SJCRH30 (cell line): ENCODE results near the gene GPLD1. TPM values are rescaled to one million over a fixed set of nuclear protein-coding genes. Genes with fewer than 3 reads are reported as not detected.
"Not testable (repeated sequence)": the region's sequence is repeated elsewhere in the genome, so short reads cannot be mapped to it uniquely, and the experiment has no call there.

Source experiments
- DNase-seq, 2 experiments: peaks; one replicate each; pipeline ENCODE4 v3.0.0-alpha.2; 2015 to 2020
- H3K27ac ChIP-seq: fragments of 250-450 bp; sonication (Bioruptor Pico); 2 replicates; pipeline ENCODE4 v1.5.1; 2020; ENCODE audit warnings: mild to moderate bottlenecking, moderate library complexity
- H3K27me3 ChIP-seq: fragments of 250-450 bp; sonication (Bioruptor Pico); 2 replicates; pipeline ENCODE4 v1.5.1; 2020; ENCODE audit warnings: mild to moderate bottlenecking, moderate library complexity
- H3K36me3 ChIP-seq: fragments of 250-450 bp; sonication (Bioruptor Pico); 2 replicates; pipeline ENCODE4 v1.5.1; 2020; ENCODE audit warnings: mild to moderate bottlenecking, moderate library complexity
- H3K4me1 ChIP-seq: fragments of 250-450 bp; sonication (Bioruptor Pico); 2 replicates; pipeline ENCODE4 v1.5.1; 2020; ENCODE audit warnings: mild to moderate bottlenecking, moderate library complexity
- H3K4me3 ChIP-seq: fragments of 250-450 bp; sonication (Bioruptor Pico); 2 replicates; pipeline ENCODE4 v1.5.1; 2020; ENCODE audit warnings: mild to moderate bottlenecking, moderate library complexity
- H3K9me3 ChIP-seq: fragments of 250-450 bp; sonication (Bioruptor Pico); replicated peaks from 2 replicates; pipeline ENCODE4 v1.5.1; 2020; ENCODE audit warnings: mild to moderate bottlenecking, moderate library complexity
- total RNA-seq: library from RNA; depleted of rRNA; stranded (reverse); fragments of >200 nt; shearing (Covaris generic); gene quantifications from 2 replicates; pipeline ENCODE4 v1.2.3, GENCODE V29; 2014

Gene GPLD1
- total RNA-seq, 1 experiment from 2014 or later: 0.59 TPM

DNA sequence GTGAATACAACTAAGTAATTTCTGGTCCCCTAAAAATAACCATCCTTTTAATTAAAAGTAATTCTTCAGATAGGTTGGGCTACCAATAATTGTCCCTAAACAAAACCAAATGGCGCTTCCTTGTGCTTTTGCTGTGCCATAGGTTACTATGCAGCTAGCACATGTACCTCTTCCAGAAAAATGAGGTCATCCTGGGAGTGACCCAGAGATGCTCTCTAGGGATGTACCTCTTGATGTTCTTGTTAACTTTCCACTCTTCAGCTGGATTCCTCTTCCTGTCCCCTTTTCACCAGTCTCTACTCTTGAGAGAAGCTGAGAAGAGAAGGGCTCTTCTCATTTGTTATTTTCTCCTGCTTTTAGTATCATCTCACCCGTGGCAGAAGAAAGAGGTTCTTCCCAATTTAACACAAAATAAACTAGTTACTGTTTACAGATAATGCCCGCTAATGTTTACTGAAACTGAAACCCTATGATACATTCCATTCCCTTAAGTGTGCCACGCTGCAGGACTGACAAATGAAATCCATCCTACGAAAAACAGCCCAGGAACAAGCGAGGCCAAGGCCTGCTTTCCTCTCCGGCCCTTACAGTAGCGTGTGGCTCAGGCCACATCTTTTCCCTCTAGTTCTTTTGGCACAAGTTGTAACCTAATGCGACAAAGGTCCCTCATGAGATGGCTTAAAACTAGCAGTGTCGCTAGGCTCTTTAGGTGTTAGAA, 62.5 kb downstream of the GPLD1 start:
- H3K4me3 ChIP-seq: no peak overlapping the region
- DNase-seq: no peak
- no peak overlapping the region for H3K27ac ChIP-seq
- H3K36me3 ChIP-seq: peaks cover 9% of the 10 kb centered on the region; the same call in 1 of the 2 replicates
- no peaks in the 10 kb centered on the region for H3K9me3 ChIP-seq
- H3K27me3 ChIP-seq: no peaks in the 10 kb centered on the region
- no peaks in the 10 kb centered on the region for H3K4me1 ChIP-seq

DNA sequence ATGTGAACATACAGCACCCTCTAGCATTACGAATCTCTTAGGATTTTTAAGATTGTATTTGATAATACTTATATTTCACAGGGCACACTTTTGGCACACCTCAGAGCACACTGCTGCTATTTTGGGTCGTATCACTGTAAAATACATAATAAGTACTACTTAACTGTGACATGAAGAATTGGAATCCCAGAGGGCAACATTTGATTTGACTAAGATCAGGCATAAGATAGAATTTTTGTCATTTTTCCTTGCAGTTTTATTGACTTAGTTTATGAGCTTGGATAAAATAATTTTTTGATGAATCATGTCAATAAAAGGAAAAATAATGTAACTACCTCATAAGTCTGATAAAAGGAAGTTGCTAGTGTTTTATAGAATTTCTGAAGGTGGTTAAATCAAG, 64.3 kb downstream of the GPLD1 start:
- Histone ChIP-seq H3K27ac (no peak overlapping the region), H3K36me3 (peaks cover 9% of the 10 kb centered on the region)
- no peak for DNase-seq

DNA sequence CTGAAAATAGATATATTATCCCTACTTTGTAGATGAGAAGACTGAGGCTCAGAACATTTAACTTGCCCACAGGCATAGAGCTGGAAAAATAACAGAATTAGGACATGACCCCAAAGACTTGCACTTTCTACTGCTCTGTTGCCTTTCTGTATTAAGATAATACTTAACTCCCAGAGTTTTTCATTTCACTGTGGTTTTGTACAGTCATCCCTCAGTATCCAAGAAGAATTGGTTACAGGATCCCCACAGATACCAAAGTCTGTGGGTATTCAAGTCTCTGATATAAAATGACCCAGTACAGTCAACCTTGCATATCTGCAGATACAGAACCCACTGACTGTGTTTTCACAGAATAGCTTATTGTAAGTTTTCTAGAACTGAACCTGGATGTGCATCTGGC, 69.9 kb downstream of the GPLD1 start:
- Histone ChIP-seq H3K27ac (no peak overlapping the region), H3K36me3 (peaks cover 17% of the 10 kb centered on the region)

More for the DNA sequence above, 64.3 kb downstream of the GPLD1 start:
- Histone ChIP-seq H3K9me3 (no peaks in the 10 kb centered on the region), H3K27me3 (no peaks in the 10 kb centered on the region), H3K4me3 (no peak overlapping the region), H3K4me1 (no peaks in the 10 kb centered on the region)

DNA sequence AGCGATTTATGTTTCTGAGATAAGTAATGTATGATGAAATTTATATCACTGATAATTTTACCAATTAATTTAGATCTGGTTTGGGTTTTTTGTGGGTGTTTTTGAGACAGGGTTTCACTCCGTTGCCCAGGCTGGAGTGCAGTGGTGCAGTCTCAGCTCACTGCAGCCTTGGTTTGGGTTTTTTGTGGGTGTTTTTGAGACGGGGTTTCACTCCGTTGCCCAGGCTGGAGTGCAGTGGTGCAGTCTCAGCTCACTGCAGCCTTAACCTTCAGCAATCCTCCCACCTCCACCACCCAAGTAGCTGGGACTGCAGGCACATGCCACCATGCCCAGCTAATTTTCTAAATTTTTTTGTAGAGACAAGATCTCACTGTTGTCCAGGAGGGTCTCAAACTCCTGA, 73.6 kb downstream of the GPLD1 start:
- Histone ChIP-seq H3K36me3 (peaks cover 10% of the 10 kb centered on the region), H3K4me1 (no peaks in the 10 kb centered on the region), H3K4me3 (no peak overlapping the region), H3K9me3 (no peaks in the 10 kb centered on the region), H3K27ac (no peak overlapping the region), H3K27me3 (no peaks in the 10 kb centered on the region)
- DNase-seq: no peak

More for the DNA sequence above, 69.9 kb downstream of the GPLD1 start:
- Histone ChIP-seq H3K9me3 (no peaks in the 10 kb centered on the region), H3K27me3 (no peaks in the 10 kb centered on the region), H3K4me3 (no peak overlapping the region), H3K4me1 (no peaks in the 10 kb centered on the region)
- DNase-seq: no peak

DNA sequence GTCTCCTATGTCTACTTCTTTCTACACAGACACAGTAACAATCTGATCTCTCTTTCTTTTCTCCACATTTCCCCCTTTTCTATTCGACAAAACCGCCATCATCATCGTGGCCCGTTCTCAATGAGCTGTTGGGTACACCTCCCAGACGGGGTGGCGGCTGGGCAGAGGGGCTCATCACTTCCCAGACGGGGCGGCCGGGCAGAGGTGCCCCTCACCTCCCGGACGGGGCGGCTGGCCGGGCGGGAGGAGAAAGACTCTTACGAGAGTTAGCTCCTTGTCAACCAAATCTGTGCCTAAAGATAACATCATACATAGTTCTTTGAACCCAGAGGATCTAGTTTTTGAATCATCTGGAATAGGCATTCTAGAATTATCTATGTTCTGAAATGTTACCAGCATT, 74.8 kb downstream of the GPLD1 start:
- not testable (repeated sequence) for H3K4me3 ChIP-seq
- peaks cover 10% of the 10 kb centered on the region for H3K36me3 ChIP-seq

DNA sequence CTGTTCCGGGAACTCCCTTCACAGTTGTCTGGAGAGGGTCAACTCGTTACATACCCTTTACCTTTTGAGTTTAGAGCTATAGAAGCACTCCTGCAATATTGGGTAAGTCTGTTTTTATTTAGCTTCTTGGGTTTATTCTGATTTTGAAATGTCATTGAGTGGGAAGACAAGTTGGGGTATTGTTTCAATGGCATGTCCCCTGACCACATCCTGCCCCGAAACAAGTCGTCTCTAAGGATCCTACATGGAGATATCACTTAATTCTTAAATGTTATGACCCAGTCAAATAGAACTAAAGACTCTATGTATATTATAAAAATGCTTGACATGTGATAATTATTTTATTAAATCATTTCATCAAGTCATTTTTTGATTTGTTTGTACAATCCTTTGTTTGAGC, 77.1 kb downstream of the GPLD1 start:
- no peaks in the 10 kb centered on the region for H3K4me1 ChIP-seq
- H3K9me3 ChIP-seq: no peaks in the 10 kb centered on the region
- no peak overlapping the region for H3K4me3 ChIP-seq
- no peak overlapping the region for H3K27ac ChIP-seq
- no peak for DNase-seq
- H3K36me3 ChIP-seq: peaks cover 5% of the 10 kb centered on the region; the same call in 1 of the 2 replicates
- no peaks in the 10 kb centered on the region for H3K27me3 ChIP-seq

More for the DNA sequence above, 74.8 kb downstream of the GPLD1 start:
- H3K27ac ChIP-seq, H3K27me3 ChIP-seq, H3K4me1 ChIP-seq, DNase-seq, H3K9me3 ChIP-seq: not testable (repeated sequence)

DNA sequence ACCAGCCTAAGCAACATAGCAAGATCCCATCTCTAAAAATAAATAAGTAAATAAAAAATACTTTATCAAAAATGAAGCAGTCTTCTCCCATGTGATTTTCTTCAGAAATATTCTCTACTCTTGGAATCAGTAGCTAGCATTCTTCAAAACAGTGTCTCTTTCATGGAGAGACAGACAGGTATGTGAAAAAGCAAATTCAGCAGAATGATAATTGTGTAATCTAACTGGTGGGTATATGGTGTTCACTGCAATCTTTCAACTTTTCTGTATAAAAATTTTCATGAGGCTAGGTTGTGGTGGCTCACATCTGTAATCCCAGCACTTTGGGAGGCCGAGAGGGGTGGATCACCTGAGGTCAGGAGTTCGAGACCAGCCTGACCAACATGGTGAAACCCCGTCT, 78.8 kb downstream of the GPLD1 start:
- Histone ChIP-seq H3K4me1 (no peaks in the 10 kb centered on the region), H3K27me3 (no peaks in the 10 kb centered on the region), H3K4me3 (no peak overlapping the region), H3K27ac (no peak overlapping the region), H3K9me3 (no peaks in the 10 kb centered on the region), H3K36me3 (no peaks in the 10 kb centered on the region; the same call in 1 of the 2 replicates)
- DNase-seq: no peak

DNA sequence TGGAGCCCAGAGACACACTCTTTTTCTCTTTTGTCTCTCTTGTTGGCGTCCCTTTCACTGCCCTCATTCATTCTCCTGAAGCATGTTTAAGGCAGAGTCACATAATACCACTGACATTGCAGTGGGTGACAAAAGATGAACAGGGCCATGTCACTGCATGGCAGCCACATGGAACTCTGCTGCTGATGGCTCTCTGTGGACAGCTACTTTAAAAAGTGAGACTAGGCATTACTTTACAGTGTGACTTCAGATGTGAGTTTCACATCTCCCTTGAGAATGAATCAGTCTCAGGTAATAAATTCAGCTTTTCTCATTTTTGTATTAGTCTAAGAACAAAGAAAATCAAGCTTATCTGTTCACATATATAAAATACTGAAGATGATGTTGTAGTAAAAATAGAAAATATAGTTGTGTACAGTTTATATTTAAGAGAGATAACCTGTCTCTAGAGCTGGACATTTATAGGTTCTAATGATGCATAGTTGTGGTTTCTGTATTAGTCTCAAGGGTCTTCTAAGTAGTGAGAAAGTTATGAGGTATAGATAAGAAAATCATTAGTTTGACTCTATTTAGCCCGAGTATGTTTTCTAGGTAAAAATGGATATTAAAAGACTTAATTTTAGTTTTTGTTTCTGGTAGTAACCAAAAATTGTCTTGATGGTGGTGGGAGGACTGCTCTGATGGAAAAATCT, 80.5 kb downstream of the GPLD1 start:
- Histone ChIP-seq H3K36me3 (no peaks in the 10 kb centered on the region; the same call in 1 of the 2 replicates), H3K4me3 (no peak overlapping the region), H3K27me3 (no peaks in the 10 kb centered on the region), H3K27ac (no peak overlapping the region), H3K9me3 (no peaks in the 10 kb centered on the region), H3K4me1 (no peaks in the 10 kb centered on the region)
- DNase-seq: no peak

DNA sequence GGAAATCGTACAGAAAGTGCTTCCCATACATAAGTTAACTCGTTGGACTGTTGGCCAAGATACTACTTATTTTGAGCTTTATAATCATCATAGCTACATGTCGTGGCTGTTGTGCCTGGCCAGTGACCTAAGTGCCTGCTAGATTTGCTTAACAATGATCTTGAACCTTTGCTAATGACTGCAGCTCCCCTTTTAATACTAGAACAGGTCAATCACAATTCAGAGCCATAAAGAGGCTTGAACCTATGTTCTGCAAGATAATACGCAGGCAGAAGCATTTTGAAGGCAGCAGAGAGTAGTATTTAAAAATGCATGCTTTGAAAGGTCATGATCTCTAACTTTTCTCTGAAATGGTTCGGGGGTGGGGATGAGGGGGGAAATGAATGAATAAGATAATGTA, 84.1 kb downstream of the GPLD1 start:
- no peaks in the 10 kb centered on the region for H3K27me3 ChIP-seq
- no peaks in the 10 kb centered on the region for H3K9me3 ChIP-seq
- H3K36me3 ChIP-seq: no peaks in the 10 kb centered on the region; the same call in 1 of the 2 replicates
- no peak overlapping the region for H3K4me3 ChIP-seq
- H3K4me1 ChIP-seq: no peaks in the 10 kb centered on the region
- no peak overlapping the region for H3K27ac ChIP-seq
- DNase-seq: no peak

DNA sequence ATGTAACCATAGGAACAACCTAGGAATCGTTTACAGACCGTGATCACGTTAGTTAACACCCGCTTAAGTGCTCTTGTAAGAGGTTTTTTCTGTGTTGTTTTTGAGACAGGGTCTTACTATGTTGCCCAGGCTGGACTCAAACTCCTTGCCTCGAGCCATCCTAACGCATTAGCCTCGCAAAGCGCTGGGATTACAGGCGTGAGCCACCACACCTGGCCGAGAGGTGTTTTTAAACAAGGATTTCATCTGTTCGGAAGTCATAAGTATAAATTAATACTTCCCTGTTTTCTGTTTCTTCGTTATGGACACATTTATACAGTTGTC, 85.9 kb downstream of the GPLD1 start:
- H3K27ac ChIP-seq: no peak overlapping the region; the same call in 1 of the 2 replicates
- no peaks in the 10 kb centered on the region; the same call in 1 of the 2 replicates for H3K36me3 ChIP-seq
- no peaks in the 10 kb centered on the region for H3K4me1 ChIP-seq
- H3K9me3 ChIP-seq: no peaks in the 10 kb centered on the region
- peak overlapping the region; percentile 80 for H3K4me3 ChIP-seq
- no peaks in the 10 kb centered on the region for H3K27me3 ChIP-seq
- no peak for DNase-seq

DNA sequence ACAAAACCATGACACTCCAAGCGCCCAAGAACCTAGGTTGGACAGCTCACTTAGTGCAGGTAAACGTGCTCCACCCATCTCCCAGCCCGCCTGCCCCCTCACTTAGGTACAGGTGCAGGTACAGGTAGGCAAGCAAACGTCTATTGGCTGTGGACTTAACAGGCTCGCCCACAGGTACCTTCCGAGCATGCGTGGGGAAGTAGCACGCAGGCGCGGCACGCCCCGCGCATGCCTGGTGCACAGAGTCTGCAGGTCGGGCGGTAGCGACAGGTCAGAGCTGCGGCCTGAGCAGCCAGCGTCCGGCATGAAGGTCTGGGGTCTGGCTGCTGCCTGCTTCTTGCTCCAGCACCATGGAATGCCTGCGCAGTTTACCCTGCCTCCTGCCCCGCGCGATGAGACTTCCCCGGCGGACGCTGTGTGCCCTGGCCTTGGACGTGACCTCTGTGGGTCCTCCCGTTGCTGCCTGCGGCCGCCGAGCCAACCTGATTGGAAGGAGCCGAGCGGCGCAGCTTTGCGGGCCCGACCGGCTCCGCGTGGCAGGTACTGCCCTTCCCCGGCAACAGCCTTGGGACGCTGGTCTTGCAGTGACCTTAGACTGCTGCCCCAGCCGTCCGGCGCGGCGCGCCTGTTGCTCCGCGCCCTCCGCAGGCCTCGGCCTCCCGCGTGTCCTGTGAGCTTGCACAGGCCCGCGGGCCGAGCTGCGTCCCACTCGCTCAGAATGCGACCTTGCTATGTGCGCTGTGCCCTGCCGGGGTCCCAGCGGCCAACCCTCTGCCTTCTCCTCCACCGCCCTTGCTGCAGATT, 86.5 kb downstream of the GPLD1 start, which contains the start of gene MRS2:
MRS2 (plus strand) TSS at position 240 of the 804 bp plus-strand sequence; CDS start at position 351, 111 bp downstream.
- Histone ChIP-seq H3K27ac (peak within 1 kb of the TSS; percentile 26; the same call in 1 of the 2 replicates), H3K36me3 (no peaks in the 10 kb centered on the region; the same call in 1 of the 2 replicates), H3K4me3 (peak within 1 kb of the TSS; percentile 80), H3K27me3 (no peaks in the 10 kb centered on the region), H3K9me3 (no peaks in the 10 kb centered on the region), H3K4me1 (no peaks in the 10 kb centered on the region)
- peak; percentile 52 to 58 for DNase-seq

DNA sequence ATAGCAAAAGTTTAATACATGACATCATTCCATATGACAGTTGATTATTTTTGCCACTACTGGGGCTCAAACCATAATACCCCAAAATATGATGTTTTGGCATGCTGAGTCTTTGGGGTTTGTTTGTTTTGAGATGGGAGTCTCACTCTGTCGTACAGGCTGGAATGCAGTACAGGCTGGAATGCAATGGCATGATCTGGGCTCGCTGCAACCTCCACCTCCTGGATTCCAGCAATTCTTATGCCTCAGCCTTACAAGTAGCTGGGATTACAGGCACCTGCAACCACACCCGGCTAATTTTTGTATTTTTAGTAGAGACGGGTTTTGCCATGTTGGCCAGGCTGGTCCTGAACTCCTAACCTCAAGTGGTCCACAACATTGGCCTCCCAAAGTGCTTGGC, 87.9 kb downstream of the GPLD1 start:
- no peaks in the 10 kb centered on the region for H3K27me3 ChIP-seq
- DNase-seq: no peak
- H3K4me3 ChIP-seq: no peak overlapping the region
- no peaks in the 10 kb centered on the region; the same call in 1 of the 2 replicates for H3K36me3 ChIP-seq
- no peaks in the 10 kb centered on the region for H3K4me1 ChIP-seq
- H3K27ac ChIP-seq: no peak overlapping the region
- H3K9me3 ChIP-seq: no peaks in the 10 kb centered on the region

DNA sequence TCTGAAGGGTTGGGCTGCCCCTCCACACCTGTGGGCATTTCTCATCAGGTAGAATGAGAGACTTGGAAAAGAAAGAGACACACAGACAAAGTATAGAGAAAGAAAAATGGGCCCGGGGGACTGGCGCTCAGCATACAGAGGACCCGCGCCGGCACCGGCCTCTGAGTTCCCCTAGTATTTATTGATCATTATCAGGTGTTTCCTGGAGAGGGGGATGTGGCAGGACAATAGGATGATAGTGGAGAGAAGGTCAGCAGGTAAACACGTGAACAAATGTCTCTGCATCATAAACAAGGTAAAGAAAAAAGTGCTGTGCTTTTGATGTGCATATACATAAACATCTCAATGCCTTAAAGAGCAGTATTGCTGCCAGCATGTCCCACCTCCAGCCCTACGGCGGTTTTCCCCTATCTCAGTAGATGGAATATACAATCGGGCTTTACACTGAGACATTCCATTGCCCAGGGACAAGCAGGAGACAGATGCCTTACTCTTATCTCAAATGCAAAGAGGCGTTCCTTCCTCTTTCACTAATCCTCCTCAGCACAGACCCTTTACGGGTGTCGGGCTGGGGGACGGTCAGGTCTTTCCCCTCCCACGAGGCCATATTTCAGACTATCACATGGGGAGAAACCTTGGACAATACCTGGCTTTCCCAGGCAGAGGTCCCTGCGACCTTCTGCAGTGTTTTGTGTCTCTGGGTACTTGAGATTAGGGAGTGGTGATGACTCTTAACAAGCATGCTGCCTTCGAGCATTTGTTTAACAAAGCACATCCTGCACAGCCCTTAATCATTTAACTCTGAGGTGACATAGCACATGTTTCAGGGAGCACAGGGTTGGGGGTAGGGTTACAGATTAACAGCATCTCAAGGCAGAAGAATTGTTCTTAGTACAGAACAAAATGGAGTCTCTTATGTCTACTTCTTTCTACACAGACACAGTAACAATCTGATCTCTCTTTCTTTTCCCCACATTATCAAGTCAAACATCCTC, 89.0 kb downstream of the GPLD1 start:
- not testable (repeated sequence) for H3K4me1 ChIP-seq, H3K9me3 ChIP-seq, H3K27ac ChIP-seq, H3K27me3 ChIP-seq, H3K4me3 ChIP-seq, H3K36me3 ChIP-seq, DNase-seq

DNA sequence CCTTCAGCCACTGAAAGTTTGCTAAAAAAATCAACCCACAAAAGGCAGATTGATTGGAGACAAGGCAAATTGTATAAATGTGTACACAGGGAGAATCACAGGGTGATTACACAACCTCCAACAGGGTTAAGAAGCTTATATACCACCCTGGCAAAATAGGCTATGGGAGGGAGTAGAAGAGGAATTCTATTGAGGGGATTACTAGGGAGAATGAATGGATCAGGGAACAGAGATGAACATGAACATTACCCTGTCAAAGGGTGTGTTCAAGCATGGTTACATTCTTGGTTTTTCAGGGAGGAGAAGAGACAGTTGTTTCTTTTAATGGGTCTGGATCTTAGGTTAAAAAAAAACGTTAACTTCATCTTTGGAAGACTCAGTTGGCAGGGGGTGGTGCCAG, 91.7 kb downstream of the GPLD1 start:
- H3K4me1 ChIP-seq: no peaks in the 10 kb centered on the region
- no peak overlapping the region for H3K4me3 ChIP-seq
- H3K27ac ChIP-seq: no peak overlapping the region
- H3K36me3 ChIP-seq: no peaks in the 10 kb centered on the region
- no peak for DNase-seq
- H3K9me3 ChIP-seq: no peaks in the 10 kb centered on the region
- H3K27me3 ChIP-seq: no peaks in the 10 kb centered on the region
